ENCODE measurements around the gene ANKLE2.

GRCh38 chr12:132795847-132796246 lies 34.2 kb upstream of the ANKLE2 start:
- TF ChIP-seq EZH2 (IDR thresholded peaks at IDR 0.05; ENCODE audit: low read length) (no peak), CTCF (optimal IDR thresholded peaks at IDR 0.05 in 1 of 3, IDR thresholded peaks at IDR 0.05 in 1 of 3, conservative IDR thresholded peaks at IDR 0.05 in 1 of 3; ENCODE audit: extremely low read depth in 1 of 3, insufficient read depth in 2 of 3, low read length in 3 of 3) (no peak)

All from keratinocyte (primary cell).